ENCODE measurements around the gene PADI1.

Gene PADI1

GRCh38 chr1:17250601-17251000 is 45.7 kb downstream of the PADI1 start (continued):
- TF ChIP-seq PATZ1 (tag by site-specific recombination; IDR thresholded peaks at IDR 0.05) (no peak), EGR2 (tag by site-specific recombination; IDR thresholded peaks at IDR 0.05; ENCODE audit: low read depth) (0 out of 2 replicates have a peak, but pooled peaks have one; percentile 14), AEBP2 (tag by site-specific recombination; IDR thresholded peaks at IDR 0.05; ENCODE audit: borderline replicate concordance) (no peak), ZNF549 (tag by site-specific recombination; IDR thresholded peaks at IDR 0.05) (no peak), ZNF670 (tag by site-specific recombination; IDR thresholded peaks at IDR 0.05; ENCODE audit: low read depth) (no peak), ZNF701 (tag by site-specific recombination; IDR thresholded peaks at IDR 0.05) (no peak), ZNF610 (tag by site-specific recombination; IDR thresholded peaks at IDR 0.05; ENCODE audit: borderline replicate concordance) (no peak), ZFHX2 (tag by site-specific recombination; conservative IDR thresholded peaks at IDR 0.05) (0 out of 2 replicates have a peak, but pooled peaks have one; percentile 22), PRDM10 (tag by site-specific recombination; IDR thresholded peaks at IDR 0.05) (0 out of 2 replicates have a peak, but pooled peaks have one; percentile 19), ZNF274 (IDR thresholded peaks at IDR 0.05; ENCODE audit: low read length) (no peak), ZNF274 (tag by site-specific recombination; IDR thresholded peaks at IDR 0.05; ENCODE audit: borderline replicate concordance) (no peak), ZNF174 (tag by site-specific recombination; IDR thresholded peaks at IDR 0.05) (no peak), MYNN (tag by site-specific recombination; IDR thresholded peaks at IDR 0.05; ENCODE audit: borderline replicate concordance) (no peak), ZNF626 (tag by site-specific recombination; IDR thresholded peaks at IDR 0.05) (no peak)

- Histone ChIP-seq H3K9me3 (ENCODE audit: control insufficient read depth, insufficient read depth, low read depth, low read length) (no peaks in the 10 kb centered on the region), H3K4me1 (ENCODE audit: control insufficient read depth, insufficient read depth, low read length) (no peaks in the 10 kb centered on the region), H3K27ac (ENCODE audit: extremely low read depth, low read depth, low read length) (no peak overlapping the region), H3K4me3 (ENCODE audit: low read depth, low read length) (no peak overlapping the region), H3K36me3 (ENCODE audit: control insufficient read depth in 2 of 2, insufficient read depth in 1 of 2, low read length in 2 of 2) (no peaks in the 10 kb centered on the region)
- POLR2A ChIA-PET, result no interaction called here
- TF ChIP-seq, protein P1, sequence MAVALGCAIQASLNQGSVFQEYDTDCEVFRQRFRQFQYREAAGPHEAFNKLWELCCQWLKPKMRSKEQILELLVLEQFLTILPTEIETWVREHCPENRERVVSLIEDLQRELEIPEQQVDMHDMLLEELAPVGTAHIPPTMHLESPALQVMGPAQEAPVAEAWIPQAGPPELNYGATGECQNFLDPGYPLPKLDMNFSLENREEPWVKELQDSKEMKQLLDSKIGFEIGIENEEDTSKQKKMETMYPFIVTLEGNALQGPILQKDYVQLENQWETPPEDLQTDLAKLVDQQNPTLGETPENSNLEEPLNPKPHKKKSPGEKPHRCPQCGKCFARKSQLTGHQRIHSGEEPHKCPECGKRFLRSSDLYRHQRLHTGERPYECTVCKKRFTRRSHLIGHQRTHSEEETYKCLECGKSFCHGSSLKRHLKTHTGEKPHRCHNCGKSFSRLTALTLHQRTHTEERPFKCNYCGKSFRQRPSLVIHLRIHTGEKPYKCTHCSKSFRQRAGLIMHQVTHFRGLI (tag by site-specific recombination; IDR thresholded peaks at IDR 0.05), result no peak
- TF ChIP-seq ZNF26 (tag by site-specific recombination; IDR thresholded peaks at IDR 0.05) (no peak), SCRT2 (tag by site-specific recombination; IDR thresholded peaks at IDR 0.05) (peak; percentile 54; the same call in 1 of the 2 replicates), ZNF837 (tag by site-specific recombination; IDR thresholded peaks at IDR 0.05) (no peak), SCRT1 (tag by site-specific recombination; IDR thresholded peaks at IDR 0.05; ENCODE audit: borderline replicate concordance) (0 out of 2 replicates have a peak, but pooled peaks have one; percentile 10)
- CTCF ChIA-PET, result interaction anchor here (1.2 kb wide), 1 partner anchor 23 kb away, joined by 5 read pairs; no protein-coding TSS in a partner anchor
These were observed 46.3 kb downstream of the PADI1 start for GRCh38 chr1:17251246-17251645.

All from HEK293 (cell line).